ENCODE measurements around the gene HNF1A.

HNF1A gene

GRCh38 chr12:120965534-120966091 lies 12.7 kb upstream of the HNF1A start:
- H3K4me3 ChIP-seq (ENCODE audit: control insufficient read depth, low read depth, low read length), result no peak overlapping the region
- TF ChIP-seq CTCF (IDR thresholded peaks at IDR 0.05; ENCODE audit: control insufficient read depth, insufficient read depth, low read depth, low read length, missing control alignments), result no peak
- no peak for DNase-seq (ENCODE audit: low read depth)

DNA sequence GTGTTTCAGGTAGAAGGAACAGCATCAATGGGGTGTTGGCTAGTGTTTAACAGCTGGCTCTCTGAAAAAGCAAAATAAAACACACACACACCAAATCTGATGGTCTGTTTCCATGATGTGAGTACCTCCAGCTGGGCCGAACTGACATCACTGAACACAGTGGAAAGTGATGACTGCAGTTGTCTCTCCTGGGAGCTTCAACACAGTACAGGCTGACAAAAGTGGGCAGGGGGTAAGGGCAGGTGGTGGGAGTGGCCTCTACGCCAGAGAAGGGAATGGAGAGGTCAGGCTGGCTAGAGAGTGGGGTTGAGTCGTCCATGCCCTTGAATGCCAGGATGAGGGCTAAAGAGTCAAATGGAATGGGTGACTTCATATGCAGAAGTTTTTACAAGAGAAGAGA lies 8.0 kb upstream of the HNF1A start:
- no peak for TF ChIP-seq CTCF (IDR thresholded peaks at IDR 0.05; ENCODE audit: control insufficient read depth, insufficient read depth, low read depth, low read length, missing control alignments)
- H3K4me3 ChIP-seq (ENCODE audit: control insufficient read depth, low read depth, low read length), result no peak overlapping the region
- DNase-seq (ENCODE audit: low read depth), result no peak

- peak; percentile 71 for TF ChIP-seq CTCF (IDR thresholded peaks at IDR 0.05; ENCODE audit: control insufficient read depth, insufficient read depth, low read depth, low read length, missing control alignments)
- peak; percentile 25 for DNase-seq (ENCODE audit: low read depth)
- no peak overlapping the region for H3K4me3 ChIP-seq (ENCODE audit: control insufficient read depth, low read depth, low read length)
Observed at GRCh38 chr12:120971299-120972180, 6.8 kb upstream of the HNF1A start.

GRCh38 chr12:120972870-120973543 lies 5.3 kb upstream of the HNF1A start:
- DNase-seq (ENCODE audit: low read depth), result no peak
- TF ChIP-seq CTCF (IDR thresholded peaks at IDR 0.05; ENCODE audit: control insufficient read depth, insufficient read depth, low read depth, low read length, missing control alignments), result no peak

GRCh38 chr12:120977531-120978295 lies 630 bp upstream of the HNF1A start:
- no peak for TF ChIP-seq CTCF (IDR thresholded peaks at IDR 0.05; ENCODE audit: control insufficient read depth, insufficient read depth, low read depth, low read length, missing control alignments)
- no peak for DNase-seq (ENCODE audit: low read depth)
- H3K4me3 ChIP-seq (ENCODE audit: control insufficient read depth, low read depth, low read length), result no peak overlapping the region

More at GRCh38 chr12:120972870-120973543, 5.3 kb upstream of the HNF1A start:
- H3K4me3 ChIP-seq (ENCODE audit: control insufficient read depth, low read depth, low read length), result no peak overlapping the region

GRCh38 chr12:120979220-120979861 lies 998 bp downstream of the HNF1A start:
- no peak overlapping the region for H3K4me3 ChIP-seq (ENCODE audit: control insufficient read depth, low read depth, low read length)
- no peak for TF ChIP-seq CTCF (IDR thresholded peaks at IDR 0.05; ENCODE audit: control insufficient read depth, insufficient read depth, low read depth, low read length, missing control alignments)
- no peak for DNase-seq (ENCODE audit: low read depth)

All from AG09309 (cell line).